Measurements from ENCODE around the gene TRPV3. TPM values are rescaled to one million over a fixed set of nuclear protein-coding genes. Genes with fewer than 3 reads are reported as not detected.

Gene TRPV3
- total RNA-seq, 2 experiments from 2014 or later: 0.25 to 0.56 TPM

- H3K9me3 ChIP-seq (ENCODE audit: control insufficient read depth in 1 of 2, insufficient read depth in 1 of 2, low read length in 2 of 2): peaks cover 0 to 20% of the 10 kb centered on the region in 2 experiments
- peak overlapping the region; percentile 11 for H3K4me3 Mint-ChIP-seq
- H3K27me3 Mint-ChIP-seq: peaks cover 4% of the 10 kb centered on the region
- H3K4me1 Mint-ChIP-seq (ENCODE audit: low read depth): no peaks in the 10 kb centered on the region
- H3K27ac ChIP-seq (ENCODE audit: low read depth in 1 of 2, low read length in 2 of 2): no peak overlapping the region
- peak overlapping the region; percentile 34 for H3K4me3 ChIP-seq (ENCODE audit: low read length)
- H3K27me3 ChIP-seq (ENCODE audit: control insufficient read depth in 1 of 2, insufficient read depth in 2 of 2, low read length in 2 of 2): no peaks in the 10 kb centered on the region
- H3K36me3 ChIP-seq (ENCODE audit: insufficient read depth, low read length): no peaks in the 10 kb centered on the region
- CTCF ChIA-PET: no interaction called here
- DNase-seq: peak; percentile 11 to 79 (median 36)
- TF ChIP-seq CTCF (IDR thresholded peaks at IDR 0.05): no peak
- POLR2A ChIA-PET: no interaction called here
- peaks cover 15% of the 10 kb centered on the region for H3K4me1 ChIP-seq (ENCODE audit: insufficient read depth, low read length)
- no peak overlapping the region for H3K27ac Mint-ChIP-seq
- no peaks in the 10 kb centered on the region for H3K9me3 Mint-ChIP-seq
- peak; percentile 93 for ATAC-seq (ENCODE audit: poor library complexity)
- intact Hi-C loops (cut with DNase I, micrococcal nuclease): no loop called here
- no peaks in the 10 kb centered on the region for H3K36me3 Mint-ChIP-seq (ENCODE audit: low read depth)
These were observed 22.2 kb downstream of the TRPV3 start for GRCh38 chr17:3535253-3535995.

- no peak for ATAC-seq (ENCODE audit: poor library complexity)
- H3K36me3 Mint-ChIP-seq (ENCODE audit: low read depth): no peaks in the 10 kb centered on the region
- no peaks in the 10 kb centered on the region for H3K4me1 Mint-ChIP-seq (ENCODE audit: low read depth)
- no peak overlapping the region for H3K4me3 ChIP-seq (ENCODE audit: low read length)
- DNase-seq: peak in 4 of 14 experiments; percentile 11 to 42 (median 33)
- ChIA-PET POLR2A (no interaction called here), CTCF (no interaction called here)
- no peaks in the 10 kb centered on the region for H3K9me3 Mint-ChIP-seq
- intact Hi-C loops (cut with DNase I, micrococcal nuclease): no loop called here
- peaks cover 4% of the 10 kb centered on the region for H3K27me3 Mint-ChIP-seq
- no peak for TF ChIP-seq CTCF (IDR thresholded peaks at IDR 0.05)
- no peak overlapping the region for H3K4me3 Mint-ChIP-seq
- no peaks in the 10 kb centered on the region for H3K36me3 ChIP-seq (ENCODE audit: insufficient read depth, low read length)
- H3K4me1 ChIP-seq (ENCODE audit: insufficient read depth, low read length): peaks cover 15% of the 10 kb centered on the region
- H3K27me3 ChIP-seq (ENCODE audit: control insufficient read depth in 1 of 2, insufficient read depth in 2 of 2, low read length in 2 of 2): no peaks in the 10 kb centered on the region
- H3K9me3 ChIP-seq (ENCODE audit: control insufficient read depth in 1 of 2, insufficient read depth in 1 of 2, low read length in 2 of 2): peaks cover 0 to 20% of the 10 kb centered on the region in 2 experiments
- no peak overlapping the region for H3K27ac ChIP-seq (ENCODE audit: low read depth in 1 of 2, low read length in 2 of 2)
- no peak overlapping the region for H3K27ac Mint-ChIP-seq
These were observed 22.7 kb downstream of the TRPV3 start for GRCh38 chr17:3534881-3535252.

DNA sequence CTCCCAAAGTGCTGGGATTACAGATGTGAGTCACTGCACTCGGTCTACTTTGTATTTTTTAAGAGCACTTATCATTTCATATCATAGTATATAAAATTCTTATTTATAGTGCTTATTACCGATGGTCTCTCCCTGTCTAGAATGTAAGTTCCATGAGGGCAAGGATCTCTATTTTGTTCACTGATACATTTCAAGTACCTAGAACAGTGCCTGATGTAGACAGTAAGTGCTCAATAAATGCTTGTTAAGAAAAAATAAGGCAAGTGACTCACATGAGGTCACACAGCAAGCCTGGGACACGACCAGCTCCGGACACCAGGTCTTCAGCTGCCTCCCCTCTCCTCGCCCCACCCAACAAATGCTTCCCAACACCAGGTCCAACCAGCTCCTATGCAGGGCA is 23.9 kb downstream of the TRPV3 start:
- no peaks in the 10 kb centered on the region for H3K36me3 ChIP-seq (ENCODE audit: insufficient read depth, low read length)
- ChIA-PET CTCF (no interaction called here), POLR2A (no interaction called here)
- Mint-ChIP-seq H3K4me3 (no peak overlapping the region), H3K27me3 (peaks cover 4% of the 10 kb centered on the region), H3K9me3 (no peaks in the 10 kb centered on the region), H3K36me3 (ENCODE audit: low read depth) (no peaks in the 10 kb centered on the region), H3K4me1 (ENCODE audit: low read depth) (no peaks in the 10 kb centered on the region), H3K27ac (no peak overlapping the region)
- no peak overlapping the region for H3K27ac ChIP-seq (ENCODE audit: low read depth in 1 of 2, low read length in 2 of 2)
- intact Hi-C loops (cut with DNase I, micrococcal nuclease): no loop called here
- peaks cover 0 to 20% of the 10 kb centered on the region in 2 experiments for H3K9me3 ChIP-seq (ENCODE audit: control insufficient read depth in 1 of 2, insufficient read depth in 1 of 2, low read length in 2 of 2)
- ATAC-seq (ENCODE audit: poor library complexity) (no peak), DNase-seq (no peak)
- H3K4me1 ChIP-seq (ENCODE audit: insufficient read depth, low read length): peaks cover 15% of the 10 kb centered on the region
- TF ChIP-seq CTCF (IDR thresholded peaks at IDR 0.05): no peak
- H3K27me3 ChIP-seq (ENCODE audit: control insufficient read depth in 1 of 2, insufficient read depth in 2 of 2, low read length in 2 of 2): no peaks in the 10 kb centered on the region
- no peak overlapping the region for H3K4me3 ChIP-seq (ENCODE audit: low read length)
